ENCODE results near the gene PPP2R2D. TPM values are rescaled to one million over a fixed set of nuclear protein-coding genes. Genes with fewer than 3 reads are reported as not detected.
A peak's percentile ranks its signal among the peaks of the same experiment; 100 is the strongest.

PPP2R2D gene
- total and polyA plus RNA-seq, 7 donors, result 18.4 to 44.0 (median 23.8) TPM

GRCh38 chr10:131908151-131908550 is 7.3 kb downstream of the PPP2R2D start:
- Histone ChIP-seq H3K9me3 (no peaks in the 10 kb centered on the region), H3K27ac (no peak overlapping the region), H3K36me3 (peaks cover 0 to 5% (median 0%) of the 10 kb centered on the region in 4 donors), H3K27me3 (no peaks in the 10 kb centered on the region), H3K4me1 (peaks cover 0 to 73% (median 50%) of the 10 kb centered on the region in 4 donors), H3K4me3 (no peak overlapping the region)
- peak; percentile 4 for DNase-seq
- intact Hi-C loops (cut with DNase I), result no loop called here
- 84 to 86% methylated on average over 5 of the region's 5 CpGs for WGBS, 2 donors
- no peak for TF ChIP-seq POLR2A (IDR thresholded peaks at IDR 0.05)
- no peak for TF ChIP-seq EP300 (IDR thresholded peaks at IDR 0.05)

- Histone ChIP-seq H3K4me3 (no peak overlapping the region), H3K27ac (no peak overlapping the region), H3K27me3 (no peaks in the 10 kb centered on the region), H3K9me3 (no peaks in the 10 kb centered on the region), H3K4me1 (peaks cover 0 to 65% (median 42%) of the 10 kb centered on the region in 4 donors), H3K36me3 (peaks cover 0 to 5% (median 0%) of the 10 kb centered on the region in 4 donors)
- intact Hi-C loops (cut with DNase I), result no loop called here
- TF ChIP-seq CTCF (IDR thresholded peaks at IDR 0.05) (no peak), POLR2A (IDR thresholded peaks at IDR 0.05) (no peak), EP300 (IDR thresholded peaks at IDR 0.05) (no peak), POLR2AphosphoS5 (IDR thresholded peaks at IDR 0.05) (no peak)
- WGBS, 2 donors, result 69 to 78% methylated on average over 8 of the region's 8 CpGs
- peak; percentile 43 for DNase-seq
Measured at GRCh38 chr10:131909014-131909808, 8.4 kb downstream of the PPP2R2D start.

GRCh38 chr10:131909929-131910328 is 9.1 kb downstream of the PPP2R2D start:
- DNase-seq, result peak; percentile 40
- H3K27ac ChIP-seq, result no peak overlapping the region
- TF ChIP-seq CTCF (IDR thresholded peaks at IDR 0.05) (no peak), POLR2A (IDR thresholded peaks at IDR 0.05) (no peak), EP300 (IDR thresholded peaks at IDR 0.05) (no peak), POLR2AphosphoS5 (IDR thresholded peaks at IDR 0.05) (no peak)
- intact Hi-C loops (cut with DNase I), result no loop called here
- H3K36me3 ChIP-seq, result peaks cover 0 to 5% (median 0%) of the 10 kb centered on the region in 4 donors
- no peak overlapping the region for H3K4me3 ChIP-seq
- H3K9me3 ChIP-seq, result no peaks in the 10 kb centered on the region
- WGBS, 2 donors, result 92 to 94% methylated on average over 11 of the region's 11 CpGs
- H3K4me1 ChIP-seq, result peaks cover 0 to 58% (median 35%) of the 10 kb centered on the region in 4 donors
- no peaks in the 10 kb centered on the region for H3K27me3 ChIP-seq

- no peak overlapping the region for H3K27ac ChIP-seq
- intact Hi-C loops (cut with DNase I), result no loop called here
- peaks cover 0 to 54% (median 26%) of the 10 kb centered on the region in 4 donors for H3K4me1 ChIP-seq
Measured at GRCh38 chr10:131910663-131911314, 10.0 kb downstream of the PPP2R2D start.

More at GRCh38 chr10:131910663-131911314, 10.0 kb downstream of the PPP2R2D start:
- H3K36me3 ChIP-seq, result peaks cover 0 to 5% (median 0%) of the 10 kb centered on the region in 4 donors
- peak; percentile 44 for DNase-seq
- no peak overlapping the region for H3K4me3 ChIP-seq
- WGBS, 2 donors, result 92 to 94% methylated on average over 15 of the region's 15 CpGs
- H3K27me3 ChIP-seq, result no peaks in the 10 kb centered on the region
- TF ChIP-seq EP300 (IDR thresholded peaks at IDR 0.05) (no peak), POLR2AphosphoS5 (IDR thresholded peaks at IDR 0.05) (no peak), POLR2A (IDR thresholded peaks at IDR 0.05) (no peak), CTCF (IDR thresholded peaks at IDR 0.05) (no peak)
- no peaks in the 10 kb centered on the region for H3K9me3 ChIP-seq
